Trophoblast cell (in vitro differentiated cells and primary cell): ENCODE data around the gene LMF1.

ENCODE experiments used
- DNase-seq, 2 donors: peaks; one replicate each; pipeline ENCODE4 v3.0.0-alpha.2; 2016
- H2AFZ ChIP-seq: 2 replicates; pipeline ENCODE4 v1.6.1; 2013; ENCODE audit warnings: low read length, moderate library complexity, mild to moderate bottlenecking; ENCODE audit not compliant: insufficient read depth, poor library complexity
- H2AK5ac ChIP-seq: 2 replicates; pipeline ENCODE4 v1.6.1; 2013; ENCODE audit warnings: mild to moderate bottlenecking, low read length
- H2BK120ac ChIP-seq: 2 replicates; pipeline ENCODE4 v1.6.1; 2013; ENCODE audit warnings: low read length, mild to moderate bottlenecking, moderate library complexity; ENCODE audit not compliant: insufficient read depth, poor library complexity
- H2BK12ac ChIP-seq: 2 replicates; pipeline ENCODE4 v1.6.1; 2013; ENCODE audit warnings: mild to moderate bottlenecking, low read length, moderate library complexity
- H2BK5ac ChIP-seq: 2 replicates; pipeline ENCODE4 v1.6.1; 2013; ENCODE audit warnings: low read length, low read depth, moderate library complexity, mild to moderate bottlenecking; ENCODE audit not compliant: poor library complexity
- H3K14ac ChIP-seq: 2 replicates; pipeline ENCODE4 v1.6.1; 2013; ENCODE audit warnings: mild to moderate bottlenecking, low read length
- H3K18ac ChIP-seq: 2 replicates; pipeline ENCODE4 v1.6.1; 2013; ENCODE audit warnings: mild to moderate bottlenecking, low read length
- H3K23ac ChIP-seq: 2 replicates; pipeline ENCODE4 v1.6.1; 2013; ENCODE audit warnings: low read length
- H3K27ac ChIP-seq: 2 replicates; pipeline ENCODE4 v1.5.1; 2013; ENCODE audit warnings: low read depth, mild to moderate bottlenecking, inconsistent platforms, low read length, moderate library complexity
- H3K27me3 ChIP-seq: 2 replicates; pipeline ENCODE4 v1.6.1; 2013; ENCODE audit warnings: inconsistent platforms, mild to moderate bottlenecking, low read length, moderate library complexity; ENCODE audit not compliant: insufficient read depth
- H3K36me3 ChIP-seq, 2 experiments: 1 replicate in 1 of 2; 2 replicates in 1 of 2; pipeline ENCODE4 v1.6.1; 2013; ENCODE audit warnings: low read length in 2 of 2, mild to moderate bottlenecking in 2 of 2, moderate library complexity in 1 of 2; ENCODE audit not compliant: insufficient read depth in 2 of 2, control insufficient read depth in 1 of 2
- H3K4ac ChIP-seq: 2 replicates; pipeline ENCODE4 v1.6.1; 2013; ENCODE audit warnings: low read depth, mild to moderate bottlenecking, low read length, moderate library complexity
- H3K4me1 ChIP-seq, 2 experiments: 1 replicate in 1 of 2; 2 replicates in 1 of 2; pipeline ENCODE4 v1.6.1; 2013; ENCODE audit warnings: low read length in 2 of 2, mild to moderate bottlenecking in 2 of 2, moderate library complexity in 1 of 2; ENCODE audit not compliant: insufficient read depth in 2 of 2, control insufficient read depth in 1 of 2
- H3K4me2 ChIP-seq: 2 replicates; pipeline ENCODE4 v1.6.1; 2013; ENCODE audit warnings: inconsistent platforms, mild to moderate bottlenecking, low read length, moderate library complexity
- H3K4me3 ChIP-seq: 2 replicates; pipeline ENCODE4 v1.5.1; 2013; ENCODE audit warnings: mild to moderate bottlenecking, low read depth, low read length, inconsistent platforms
- H3K79me1 ChIP-seq: one replicate; pipeline ENCODE4 v1.6.1; 2013; ENCODE audit warnings: low read length
- H3K79me2 ChIP-seq: 2 replicates; pipeline ENCODE4 v1.6.1; 2013; ENCODE audit warnings: low read length, mild to moderate bottlenecking; ENCODE audit not compliant: control insufficient read depth, insufficient read depth, poor library complexity
- H3K9ac ChIP-seq: 2 replicates; pipeline ENCODE4 v1.6.1; 2013; ENCODE audit warnings: mild to moderate bottlenecking, low read length
- H3K9me3 ChIP-seq: 2 replicates; pipeline ENCODE4 v1.6.1; 2013; ENCODE audit warnings: low read depth, mild to moderate bottlenecking, control low read depth, inconsistent platforms, low read length; ENCODE audit not compliant: insufficient read depth
- H4K12ac ChIP-seq: 2 replicates; pipeline ENCODE4 v1.6.1; 2013; ENCODE audit warnings: low read depth, mild to moderate bottlenecking, low read length, moderate library complexity
- H4K8ac ChIP-seq: 2 replicates; pipeline ENCODE4 v1.6.1; 2013; ENCODE audit warnings: low read depth, mild to moderate bottlenecking, low read length, moderate library complexity
- H4K91ac ChIP-seq: one replicate; pipeline ENCODE4 v1.6.1; 2013; ENCODE audit warnings: low read depth, mild to moderate bottlenecking, low read length, moderate library complexity
- WGBS: extraction: QIAGEN DNeasy Blood & Tissue Kit; methylation state at CpG from one replicate; pipeline ENCODE4 v1.1.7; 2013; ENCODE audit warnings: missing lambda C conversion rate; ENCODE audit not compliant: insufficient read length, insufficient coverage; ENCODE audit errors: extremely low coverage; 5-methylcytosine and 5-hydroxymethylcytosine counted together

Gene LMF1

DNA sequence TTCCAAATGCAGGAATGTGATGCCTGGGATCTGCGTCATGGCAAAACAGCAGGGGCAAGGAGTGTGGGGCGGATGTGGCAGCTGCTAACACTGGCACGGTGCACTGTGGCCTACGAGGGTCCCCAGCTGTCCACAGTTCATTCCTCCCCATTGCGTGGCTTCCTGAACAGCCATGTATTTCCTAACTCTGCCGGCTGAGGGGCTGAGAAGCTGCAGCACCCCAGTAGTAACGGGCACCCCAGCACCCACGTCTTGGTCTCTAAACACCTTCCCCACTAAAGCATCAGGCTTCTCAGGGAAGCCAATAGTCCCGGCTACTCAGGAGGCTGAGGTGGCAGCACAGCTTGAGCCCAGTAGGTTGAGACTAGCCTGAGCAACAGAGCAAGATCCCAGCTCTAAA, 47.6 kb downstream of the LMF1 start:
- Histone ChIP-seq H3K4me1 (no peaks in the 10 kb centered on the region), H3K9me3 (peaks cover 57% of the 10 kb centered on the region), H3K23ac (no peak overlapping the region), H2BK12ac (no peak overlapping the region), H2BK5ac (no peak overlapping the region), H4K12ac (no peak overlapping the region), H3K79me1 (no peaks in the 10 kb centered on the region), H3K36me3 (peaks cover 0 to 7% of the 10 kb centered on the region in 2 experiments), H4K91ac (no peak overlapping the region), H3K27me3 (no peaks in the 10 kb centered on the region), H3K4me2 (no peak overlapping the region), H3K27ac (no peak overlapping the region), H2AK5ac (no peak overlapping the region), H3K79me2 (no peaks in the 10 kb centered on the region), H2AFZ (no peak overlapping the region), H3K4ac (no peak overlapping the region), H4K8ac (no peak overlapping the region), H2BK120ac (no peak overlapping the region), H3K9ac (no peak overlapping the region), H3K18ac (no peak overlapping the region), H3K14ac (no peak overlapping the region), H3K4me3 (no peak overlapping the region)
- DNase-seq = no peak
- WGBS = no CpG with 5 or more reads among the region's 9 CpGs

DNA sequence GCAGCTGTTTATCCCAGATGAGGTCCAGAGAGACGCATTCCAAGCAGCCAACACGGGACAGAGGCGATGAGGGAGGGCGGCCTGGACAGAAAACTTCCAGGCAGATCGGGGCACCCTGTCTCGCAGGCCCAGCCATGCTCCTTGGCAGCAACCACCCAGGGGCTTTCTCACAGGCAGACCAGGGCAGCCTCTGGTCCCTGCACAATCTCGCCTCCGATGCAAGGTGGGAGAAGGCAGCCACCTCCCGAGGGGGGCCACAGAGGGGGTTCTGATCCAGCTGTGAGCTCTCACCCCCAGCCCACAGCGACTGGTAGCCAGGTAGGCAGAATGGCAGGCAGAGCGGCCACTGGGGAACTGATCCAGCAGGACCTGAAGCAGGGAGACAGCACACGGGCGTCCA, 48.7 kb downstream of the LMF1 start:
- WGBS = no CpG with 5 or more reads among the region's 13 CpGs
- Histone ChIP-seq H3K9ac (no peak overlapping the region), H2BK12ac (no peak overlapping the region), H4K8ac (no peak overlapping the region), H2BK5ac (no peak overlapping the region), H3K36me3 (peaks cover 0 to 7% of the 10 kb centered on the region in 2 experiments), H3K23ac (no peak overlapping the region), H3K4me2 (no peak overlapping the region), H4K91ac (no peak overlapping the region), H3K4ac (no peak overlapping the region), H3K27ac (no peak overlapping the region), H3K4me3 (no peak overlapping the region), H3K4me1 (no peaks in the 10 kb centered on the region), H3K18ac (no peak overlapping the region), H2AK5ac (no peak overlapping the region), H3K27me3 (no peaks in the 10 kb centered on the region), H2AFZ (no peak overlapping the region), H3K9me3 (peaks cover 51% of the 10 kb centered on the region), H3K79me2 (no peaks in the 10 kb centered on the region), H2BK120ac (no peak overlapping the region), H4K12ac (no peak overlapping the region), H3K79me1 (no peaks in the 10 kb centered on the region), H3K14ac (no peak overlapping the region)
- DNase-seq = no peak

DNA sequence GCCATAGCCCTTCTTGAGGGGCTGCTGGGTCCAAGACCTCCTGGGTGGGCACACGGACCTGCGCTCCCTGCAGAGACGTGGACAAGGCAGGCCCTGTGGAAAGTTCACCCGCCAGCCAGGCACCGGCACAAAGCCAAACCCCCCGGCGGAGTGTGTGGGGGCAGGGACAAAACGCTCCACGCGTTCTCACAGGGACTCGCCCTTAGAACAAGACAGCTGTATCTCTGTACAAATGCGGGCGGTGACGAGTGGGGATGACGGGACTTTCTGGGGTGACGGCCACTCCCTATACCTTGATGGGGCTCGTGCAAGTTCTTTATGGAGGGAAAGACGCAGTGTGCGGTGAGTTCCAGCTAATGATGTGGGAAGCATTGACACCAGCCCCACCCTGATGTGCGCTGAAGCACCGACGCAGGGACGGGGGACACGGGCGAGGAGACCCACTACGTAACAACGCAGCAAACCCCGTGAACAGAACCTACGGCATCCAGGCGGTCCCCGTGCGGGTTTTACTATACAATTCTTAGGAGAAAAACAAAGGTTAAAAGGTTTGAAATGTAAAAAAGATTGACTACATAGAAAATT, 49.4 kb downstream of the LMF1 start:
- Histone ChIP-seq H2AK5ac (no peak overlapping the region), H3K14ac (no peak overlapping the region), H2BK120ac (no peak overlapping the region), H3K9ac (no peak overlapping the region), H3K4me1 (no peaks in the 10 kb centered on the region), H3K9me3 (peaks cover 50% of the 10 kb centered on the region), H2BK5ac (no peak overlapping the region), H3K79me1 (no peaks in the 10 kb centered on the region), H4K12ac (no peak overlapping the region), H3K27ac (no peak overlapping the region), H3K79me2 (no peaks in the 10 kb centered on the region), H3K27me3 (no peaks in the 10 kb centered on the region), H3K4me3 (no peak overlapping the region), H3K4me2 (no peak overlapping the region), H2AFZ (no peak overlapping the region), H3K4ac (no peak overlapping the region), H2BK12ac (no peak overlapping the region), H4K8ac (no peak overlapping the region), H3K23ac (no peak overlapping the region), H3K36me3 (peaks cover 0 to 7% of the 10 kb centered on the region in 2 experiments), H4K91ac (no peak overlapping the region), H3K18ac (no peak overlapping the region)
- DNase-seq = no peak
- WGBS = no CpG with 5 or more reads among the region's 32 CpGs

- H2AFZ ChIP-seq = no peak overlapping the region
- H3K9me3 ChIP-seq = peaks cover 45% of the 10 kb centered on the region
- H3K18ac ChIP-seq = no peak overlapping the region
- DNase-seq = peak; percentile 24 to 73
- H3K9ac ChIP-seq = no peak overlapping the region
- H3K36me3 ChIP-seq = peaks cover 0 to 2% of the 10 kb centered on the region in 2 experiments
- no peak overlapping the region for H3K14ac ChIP-seq
- no peaks in the 10 kb centered on the region for H3K4me1 ChIP-seq
- no peaks in the 10 kb centered on the region for H3K79me2 ChIP-seq
- no peaks in the 10 kb centered on the region for H3K79me1 ChIP-seq
- no peak overlapping the region for H3K4ac ChIP-seq
- no peaks in the 10 kb centered on the region for H3K27me3 ChIP-seq
- H3K4me2 ChIP-seq = no peak overlapping the region
- no peak overlapping the region for H4K12ac ChIP-seq
- H2BK12ac ChIP-seq = no peak overlapping the region
- no peak overlapping the region for H4K8ac ChIP-seq
- no peak overlapping the region for H2BK5ac ChIP-seq
- no peak overlapping the region for H3K4me3 ChIP-seq
- no peak overlapping the region for H4K91ac ChIP-seq
- H2BK120ac ChIP-seq = no peak overlapping the region
- no peak overlapping the region for H3K27ac ChIP-seq
- H2AK5ac ChIP-seq = no peak overlapping the region
- WGBS = no CpG with 5 or more reads among the region's 18 CpGs
- H3K23ac ChIP-seq = no peak overlapping the region
Measured at GRCh38 chr16:920717-921116, 50.1 kb downstream of the LMF1 start.
